Astrocyte of the hippocampus (primary cell): ENCODE data around the gene SLC47A2.
A peak's percentile ranks its signal among the peaks of the same experiment; 100 is the strongest.

ENCODE experiments used
- DNase-seq: peaks from one replicate; pipeline ENCODE4 v3.0.0; 2011; ENCODE audit warnings: low read depth, low spot score

Gene SLC47A2

GRCh38 chr17:19664821-19665181, 51.6 kb downstream of the SLC47A2 start:
- DNase-seq, result no peak

GRCh38 chr17:19664136-19664820, 52.1 kb downstream of the SLC47A2 start:
- no peak for DNase-seq

GRCh38 chr17:19663097-19663496, 53.3 kb downstream of the SLC47A2 start:
- DNase-seq, result no peak

- DNase-seq, result no peak
These were observed 55.3 kb downstream of the SLC47A2 start for GRCh38 chr17:19661121-19661520.

- no peak for DNase-seq
These were observed 56.0 kb downstream of the SLC47A2 start for GRCh38 chr17:19660219-19660870.

GRCh38 chr17:19659366-19660177, 56.8 kb downstream of the SLC47A2 start:
- no peak for DNase-seq

GRCh38 chr17:19656851-19657581, 59.4 kb downstream of the SLC47A2 start:
- no peak for DNase-seq

GRCh38 chr17:19656336-19656735, 60.0 kb downstream of the SLC47A2 start:
- DNase-seq, result no peak

- no peak for DNase-seq
These were observed 61.5 kb downstream of the SLC47A2 start for GRCh38 chr17:19654896-19655295.

GRCh38 chr17:19654342-19654886, 62.0 kb downstream of the SLC47A2 start:
- DNase-seq, result no peak

- peak; percentile 40 for DNase-seq
These were observed 63.8 kb downstream of the SLC47A2 start for GRCh38 chr17:19652595-19652994.

GRCh38 chr17:19651451-19652238, 64.7 kb downstream of the SLC47A2 start:
- peak; percentile 29 for DNase-seq

GRCh38 chr17:19650826-19651225, 65.6 kb downstream of the SLC47A2 start:
- DNase-seq, result no peak

GRCh38 chr17:19649274-19649541, 67.2 kb downstream of the SLC47A2 start:
- DNase-seq, result no peak

- DNase-seq, result peak; percentile 97
These were observed 67.7 kb downstream of the SLC47A2 start, which contains the start of gene ALDH3A2 for GRCh38 chr17:19648475-19649273. Gene ALDH3A2 (plus strand): TSS chr17:19648751. CDS start chr17:19648972, 221 bp downstream.

- DNase-seq, result peak; percentile 72
These were observed 68.5 kb downstream of the SLC47A2 start for GRCh38 chr17:19647697-19648474.

GRCh38 chr17:19646788-19647696, 69.3 kb downstream of the SLC47A2 start:
- DNase-seq, result peak; percentile 13

GRCh38 chr17:19645734-19646201, 70.6 kb downstream of the SLC47A2 start:
- DNase-seq, result no peak
